Dedifferentiated amniotic fluid mesenchymal stem cell (primary cell): ENCODE results near the gene GRM7.

Experiments
- DNase-seq: peaks from one replicate; pipeline ENCODE4 v3.0.0-alpha.2; 2016; ENCODE audit errors: extremely low spot score

GRM7 gene

DNA sequence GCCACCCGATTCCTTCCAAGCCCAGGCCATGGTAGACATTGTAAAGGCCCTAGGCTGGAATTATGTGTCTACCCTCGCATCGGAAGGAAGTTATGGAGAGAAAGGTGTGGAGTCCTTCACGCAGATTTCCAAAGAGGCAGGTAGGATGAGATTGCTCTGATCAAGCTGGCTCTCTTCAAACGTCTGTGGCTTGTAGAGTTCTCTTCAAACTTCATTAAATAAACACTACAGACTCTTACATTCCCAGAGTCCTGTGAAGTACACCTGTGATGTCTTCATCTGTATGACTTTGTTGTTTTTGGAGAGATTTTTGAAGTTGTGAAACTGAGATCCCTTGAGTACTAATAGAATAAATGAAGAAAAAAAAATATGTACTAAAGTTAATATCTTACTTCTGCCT is 285.6 kb downstream of the GRM7 start:
- no peak for DNase-seq

DNA sequence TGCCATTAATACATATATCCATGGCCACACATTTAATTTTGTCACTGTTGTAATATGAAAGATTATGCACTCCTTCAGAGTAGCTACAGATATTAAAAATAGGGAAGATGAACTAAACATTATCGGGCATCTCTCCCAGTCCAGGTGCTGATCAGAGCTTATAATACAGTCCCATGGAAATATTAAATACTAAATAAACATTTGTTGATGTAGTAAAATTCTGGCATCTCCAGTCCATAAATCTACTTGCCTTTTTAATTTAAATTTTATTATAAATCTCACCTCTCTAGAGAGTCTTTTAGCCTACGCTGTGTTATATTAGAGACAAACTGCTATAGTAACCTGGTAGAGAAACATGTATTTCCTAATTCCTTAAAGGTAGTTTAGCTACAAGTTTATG is 297.6 kb downstream of the GRM7 start:
- no peak for DNase-seq

DNA sequence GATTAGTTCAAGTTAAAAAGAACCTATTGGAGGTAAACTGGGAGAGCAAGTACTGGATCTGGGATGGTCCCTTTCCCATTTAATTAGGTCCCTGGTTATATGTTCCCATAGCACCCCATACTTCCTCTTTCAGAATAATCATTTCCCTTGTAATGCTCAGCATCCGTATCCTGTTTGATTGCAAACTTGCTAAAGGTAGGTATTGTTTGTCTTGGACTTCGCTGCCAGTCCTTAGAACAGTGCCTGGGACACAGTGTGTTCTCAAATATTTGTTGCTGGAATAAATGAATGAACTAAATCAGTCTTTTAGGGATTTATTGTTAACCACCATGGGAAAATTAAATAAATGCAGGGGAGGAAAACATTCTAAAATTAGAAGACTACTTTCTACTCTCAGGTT is 299.8 kb downstream of the GRM7 start:
- no peak for DNase-seq

DNA sequence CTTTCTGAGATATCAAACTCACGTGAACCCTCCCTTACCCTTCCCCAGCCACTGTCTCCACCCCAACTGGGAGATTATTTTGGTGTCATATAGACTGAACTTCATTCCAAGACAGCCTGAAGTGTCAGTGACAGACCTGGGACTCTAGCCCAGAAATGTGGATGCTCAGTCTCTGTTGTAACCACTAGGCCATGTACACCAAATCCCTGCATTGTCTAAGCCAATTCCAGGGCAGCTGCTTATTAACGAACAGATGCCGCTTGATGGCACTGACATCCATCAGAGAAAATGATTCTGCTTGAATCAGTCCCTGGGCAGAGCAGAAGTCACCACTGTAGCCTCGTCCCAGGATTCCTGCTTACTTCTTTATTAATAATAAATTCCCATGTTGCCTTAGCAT is 305.5 kb downstream of the GRM7 start:
- DNase-seq = no peak

DNA sequence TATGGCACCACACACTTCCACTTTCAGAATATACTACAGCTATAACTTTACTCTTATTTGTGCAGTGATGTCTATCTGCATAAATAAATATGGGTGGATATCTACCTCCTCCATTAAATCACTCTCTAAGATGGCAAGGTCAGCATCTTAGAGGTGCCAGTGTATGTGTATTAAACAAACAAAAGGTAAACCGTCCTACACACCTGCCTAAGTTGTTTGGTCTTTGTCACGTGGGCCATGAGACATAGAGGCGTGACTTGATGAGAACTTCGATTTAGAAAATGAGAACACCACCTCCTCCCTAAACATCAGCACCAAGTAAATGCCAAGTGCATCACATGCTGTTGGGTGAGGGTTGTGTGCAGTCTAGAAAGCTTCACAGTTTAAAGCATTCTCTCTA is 310.6 kb downstream of the GRM7 start:
- DNase-seq = no peak

DNA sequence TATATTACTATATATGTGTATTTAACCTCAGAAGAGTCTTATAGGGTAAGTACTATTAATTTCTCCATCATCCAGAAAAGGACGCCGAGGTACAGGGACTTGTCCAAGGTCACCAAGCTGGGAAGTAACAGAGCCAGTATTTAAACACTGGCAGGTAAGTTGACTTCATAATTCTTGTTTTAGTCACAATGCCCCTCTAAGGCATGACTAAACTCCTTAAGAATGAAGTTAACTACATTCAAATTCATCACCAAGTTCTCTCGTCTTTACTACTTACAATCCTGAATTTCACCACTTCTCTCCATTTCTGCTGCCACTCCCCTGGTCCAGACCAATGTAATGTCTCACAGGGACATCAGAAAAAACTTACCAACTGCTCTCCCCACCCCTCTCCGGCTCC is 312.1 kb downstream of the GRM7 start:
- DNase-seq = no peak

DNA sequence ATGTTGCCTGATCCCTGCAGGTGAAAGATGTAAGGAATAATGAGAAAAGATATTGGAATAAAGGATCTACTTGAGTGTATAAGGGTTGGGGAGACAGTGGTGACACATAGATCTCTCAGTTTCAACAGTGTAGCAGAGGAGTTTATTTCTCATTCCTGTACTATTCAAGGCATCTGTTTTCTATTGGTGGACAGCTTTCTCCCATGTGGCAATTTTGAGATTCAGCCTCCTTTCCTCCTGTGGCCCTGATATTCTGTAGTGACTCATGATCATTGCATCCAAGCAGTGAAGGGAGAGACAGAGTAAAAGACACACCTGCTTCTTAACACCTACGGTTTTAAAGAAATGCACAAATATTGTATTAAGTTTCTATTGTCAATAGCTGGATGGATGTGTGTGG is 327.6 kb downstream of the GRM7 start:
- DNase-seq = no peak

GRCh38 chr3:7190095-7190494 is 329.2 kb downstream of the GRM7 start:
- DNase-seq = no peak

- no peak for DNase-seq
Measured at GRCh38 chr3:7193269-7193668, 332.4 kb downstream of the GRM7 start.

DNA sequence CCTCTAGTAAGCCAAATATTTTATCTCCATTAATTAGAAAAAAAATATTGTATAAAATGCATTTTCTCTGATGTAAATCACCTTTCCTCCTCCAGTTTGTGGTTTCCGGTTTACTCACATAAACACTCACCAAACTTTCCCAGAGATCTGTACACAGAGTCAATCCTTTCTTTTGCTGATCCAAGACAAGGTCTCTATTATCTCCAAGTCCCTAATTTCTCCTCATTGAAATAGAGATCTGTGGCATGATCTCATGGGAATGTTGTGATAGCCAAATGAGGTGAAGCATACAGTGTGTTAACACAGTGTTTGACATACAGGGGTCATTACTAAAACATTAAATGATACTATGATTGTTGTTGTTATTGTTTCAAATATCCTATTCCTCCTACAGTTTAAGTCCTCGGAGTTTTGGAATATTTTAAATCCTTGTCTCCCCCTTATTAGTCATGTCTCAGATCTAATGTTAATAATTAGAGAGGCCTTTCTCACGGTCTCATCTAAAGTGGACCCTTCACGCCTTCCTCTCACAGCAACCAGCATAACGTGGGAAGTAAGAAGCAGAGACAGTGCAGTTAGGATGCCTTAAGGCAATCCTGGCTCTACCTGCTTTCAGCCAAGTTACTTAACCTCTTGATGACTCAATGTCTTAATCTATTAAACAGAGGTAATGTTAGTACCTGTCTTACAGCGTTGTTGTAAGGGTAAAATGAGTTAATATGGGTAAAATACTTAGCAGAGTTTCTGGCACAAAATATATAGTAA is 333.3 kb downstream of the GRM7 start:
- DNase-seq = no peak

GRCh38 chr3:7195934-7196333 is 335.0 kb downstream of the GRM7 start:
- no peak for DNase-seq

DNA sequence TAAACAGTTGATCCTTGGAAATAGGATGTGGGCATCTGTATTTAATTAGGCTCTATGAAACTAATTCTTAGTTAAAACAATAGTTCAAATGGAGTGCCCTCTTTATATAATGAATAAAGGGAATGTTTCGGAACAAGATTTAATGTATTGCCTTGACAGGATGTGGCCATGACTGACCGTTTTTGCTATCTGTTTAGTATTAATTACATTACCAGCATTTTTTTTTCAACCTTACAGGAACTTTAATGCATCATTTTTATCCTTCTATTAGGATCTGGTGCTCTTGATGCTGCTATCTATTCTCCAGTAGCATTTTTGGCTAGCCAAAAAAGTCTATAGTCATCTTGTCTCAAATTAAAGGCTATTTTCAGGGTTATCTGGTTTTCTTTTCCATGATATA is 340.9 kb downstream of the GRM7 start:
- DNase-seq = no peak

GRCh38 chr3:7203969-7204847 is 343.3 kb downstream of the GRM7 start:
- DNase-seq = no peak

- no peak for DNase-seq
Measured at GRCh38 chr3:7204848-7205156, 343.9 kb downstream of the GRM7 start.

DNA sequence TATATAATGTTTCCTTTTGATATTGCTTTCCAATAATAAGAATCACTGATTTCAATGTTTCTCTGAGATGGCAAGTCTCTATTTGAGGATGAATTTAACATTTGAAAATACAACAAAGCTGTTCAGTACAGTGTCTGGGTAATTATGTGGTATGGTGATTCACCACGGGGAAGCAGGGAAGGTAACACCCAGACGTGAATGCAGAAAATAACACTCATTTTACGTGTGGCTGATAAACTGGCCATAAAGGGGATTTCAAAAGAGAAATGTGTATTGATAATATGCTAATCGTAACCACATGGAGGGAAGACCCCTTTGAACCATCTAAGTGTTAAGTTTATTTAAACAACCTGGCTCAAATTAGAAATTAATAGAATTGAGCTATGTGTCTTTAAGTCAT is 344.6 kb downstream of the GRM7 start:
- no peak for DNase-seq

GRCh38 chr3:7205962-7206361 is 345.0 kb downstream of the GRM7 start:
- DNase-seq = no peak

- no peak for DNase-seq
Measured at GRCh38 chr3:7207125-7207524, 346.2 kb downstream of the GRM7 start.

DNA sequence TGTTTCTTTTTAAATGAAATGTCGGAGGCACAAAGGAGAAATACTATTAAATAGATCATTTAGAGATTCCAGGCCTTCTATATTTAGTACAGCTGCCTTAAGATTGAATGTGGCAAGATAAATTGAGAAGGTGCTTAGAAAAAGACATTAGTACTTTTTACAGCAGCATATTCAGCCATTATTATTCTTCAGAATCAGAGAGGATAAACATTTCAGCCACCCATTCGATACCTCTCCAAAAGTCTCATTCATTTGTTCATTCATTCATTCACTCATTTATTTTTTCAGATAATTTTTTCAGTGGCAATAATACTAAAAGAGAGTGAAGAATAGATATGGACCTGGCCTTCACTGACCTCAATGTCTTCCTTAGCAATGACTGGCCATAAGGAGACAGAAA is 347.0 kb downstream of the GRM7 start:
- DNase-seq = no peak

GRCh38 chr3:7209098-7209497 is 348.2 kb downstream of the GRM7 start:
- DNase-seq = no peak

- no peak for DNase-seq
Measured at GRCh38 chr3:7211740-7212139, 350.8 kb downstream of the GRM7 start.

DNA sequence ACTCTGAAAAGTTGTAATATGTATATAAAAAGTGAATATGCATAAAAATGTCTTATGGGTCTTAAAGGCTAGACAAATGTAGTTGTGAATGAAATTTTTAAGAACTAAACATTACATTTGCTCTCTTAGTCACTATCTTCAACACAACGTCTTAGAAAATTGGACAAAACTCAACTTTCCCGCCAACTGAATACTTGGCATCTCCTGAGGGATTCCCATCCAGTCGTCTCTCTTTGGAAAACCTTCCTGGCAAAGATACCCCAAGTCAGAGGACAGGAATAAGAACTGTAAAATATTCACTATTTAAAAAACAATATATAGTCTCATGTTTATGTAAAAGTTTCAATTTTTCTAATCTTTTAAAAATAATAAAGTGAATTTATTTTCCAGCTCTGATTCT is 354.8 kb downstream of the GRM7 start:
- DNase-seq = no peak

DNA sequence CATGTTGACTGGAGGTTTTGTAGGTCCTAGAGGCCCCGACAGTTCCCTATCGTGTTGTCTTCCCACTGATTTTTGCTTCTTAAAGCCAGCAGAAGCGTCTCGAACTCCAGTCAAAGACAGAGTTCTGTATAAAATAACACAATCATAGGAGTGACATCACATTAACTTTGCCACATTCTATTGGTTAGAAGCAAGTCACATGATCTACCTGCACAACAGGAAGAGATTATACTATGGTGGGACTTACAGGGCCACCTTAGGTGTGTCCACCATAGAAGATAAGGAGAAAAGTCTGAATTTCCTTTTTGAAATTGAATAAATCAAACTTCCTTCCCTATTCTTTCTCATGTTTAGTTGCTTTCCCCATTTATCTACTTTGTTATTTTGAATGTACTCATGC is 365.5 kb downstream of the GRM7 start:
- no peak for DNase-seq

DNA sequence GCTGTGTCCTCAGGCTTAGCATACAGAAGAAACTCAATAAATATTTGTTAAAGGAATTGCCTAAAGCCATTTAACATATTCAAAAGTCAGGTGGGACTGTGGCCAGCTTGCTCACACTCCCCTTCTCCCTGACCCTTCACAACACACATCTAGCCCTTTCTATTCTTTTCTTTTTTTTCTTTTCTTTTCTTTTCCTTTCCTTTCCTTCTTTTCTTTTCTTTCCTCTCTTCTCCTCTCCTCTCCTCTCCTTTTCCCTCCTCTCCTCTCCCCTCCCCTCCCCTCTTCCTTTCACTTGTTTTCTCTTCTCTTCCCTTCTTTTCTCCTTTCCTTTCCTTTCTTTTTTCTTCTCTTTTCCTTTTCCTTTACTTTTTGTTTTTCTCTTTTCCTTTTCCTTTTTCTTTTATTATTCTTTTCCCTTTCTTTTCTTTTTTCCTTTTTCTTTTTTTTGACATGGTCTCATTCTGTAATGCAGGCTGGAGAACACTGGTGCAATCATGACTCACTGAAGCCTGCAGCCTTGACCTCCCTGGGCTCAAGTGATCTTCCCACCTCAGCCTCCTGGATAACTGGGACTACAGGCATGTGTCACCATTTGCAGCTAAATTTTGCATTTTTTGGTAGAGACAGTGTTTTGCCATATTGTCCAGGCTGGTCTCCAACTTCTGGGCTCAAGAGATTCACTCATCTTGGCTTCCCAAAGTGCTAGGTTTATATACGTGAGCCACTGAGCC is 377.8 kb downstream of the GRM7 start:
- DNase-seq = no peak
